Endometrial microvascular endothelial cells (primary cell): ENCODE measurements around the gene MEGF11. TPM values are rescaled to one million over a fixed set of nuclear protein-coding genes. Genes with fewer than 3 reads are reported as not detected.

Experiments
- in situ Hi-C: cut with HindIII; loops from 2 replicates; pipeline ENCODE4 v1.10.0; 2017; ENCODE audit warnings: low sequenced_read_pairs, low pct_unique_long_range_greater_than_20kb; ENCODE audit errors: inconsistent ontology term
- total RNA-seq: library from RNA; depleted of rRNA; stranded (reverse); fragments of >200 nt; gene quantifications from one replicate; pipeline ENCODE4 v1.2.3, GENCODE V29; 2015; ENCODE audit errors: inconsistent ontology term

The MEGF11 gene
- total RNA-seq, 1 donor from 2014 or later = not detected

DNA sequence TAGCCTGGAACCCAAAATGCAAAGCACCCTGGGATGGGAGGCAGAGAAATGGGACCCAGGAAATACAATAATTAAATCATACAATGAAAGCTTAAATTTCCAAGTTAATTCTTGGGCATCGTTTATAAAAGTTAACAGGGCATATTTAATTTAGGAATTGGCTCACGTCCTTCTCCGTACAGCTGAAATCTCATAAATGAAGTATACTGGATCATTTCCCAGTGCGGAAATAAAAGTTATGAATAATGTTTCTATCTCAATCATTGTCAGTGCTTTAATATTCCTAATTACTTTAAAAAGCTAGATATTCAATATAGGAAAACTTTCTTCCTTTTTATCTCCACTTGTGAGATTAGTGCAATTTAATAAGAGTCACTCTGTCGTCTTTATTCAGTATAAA is 164.0 kb downstream of the MEGF11 start:
- in situ Hi-C loops = no loop called here

DNA sequence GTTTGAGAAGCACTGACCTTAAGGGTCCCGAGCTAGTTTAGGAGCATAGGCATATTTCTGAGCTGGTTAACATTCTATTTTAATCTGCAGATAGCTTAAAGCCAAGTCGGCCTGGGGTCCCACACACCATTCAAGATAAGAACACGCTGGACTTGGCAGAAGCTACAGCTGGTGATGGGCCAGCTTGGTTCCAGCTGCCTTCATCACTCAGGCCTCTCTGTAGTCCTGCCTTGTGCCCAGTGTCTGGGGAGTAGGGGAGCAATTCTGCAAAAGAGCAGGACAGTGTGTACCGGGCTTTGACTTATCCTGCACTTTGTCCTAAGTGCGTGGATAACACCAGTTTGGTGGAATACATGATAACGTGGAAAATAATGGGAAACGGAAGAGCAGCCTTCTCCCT is 164.5 kb downstream of the MEGF11 start:
- in situ Hi-C loops = no loop called here

DNA sequence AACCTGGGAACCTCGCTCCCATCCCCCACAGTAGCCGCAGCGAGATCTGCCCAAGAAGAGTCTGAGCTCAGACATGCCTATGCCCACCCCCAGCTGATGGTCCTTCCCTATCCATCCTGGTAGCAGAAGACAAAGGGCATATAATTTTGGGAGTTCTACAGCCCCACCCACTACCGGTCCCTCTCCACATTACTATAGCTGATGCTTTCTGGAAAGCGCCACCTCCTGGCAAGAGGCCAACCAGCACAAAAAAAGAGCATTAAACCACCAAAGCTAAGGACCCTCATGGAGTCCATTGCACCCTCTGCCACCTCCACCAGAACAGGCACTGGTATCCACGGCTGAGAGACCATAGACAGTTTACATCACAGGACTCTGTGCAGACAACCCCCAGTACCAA is 168.4 kb downstream of the MEGF11 start:
- in situ Hi-C loops = no loop called here

DNA sequence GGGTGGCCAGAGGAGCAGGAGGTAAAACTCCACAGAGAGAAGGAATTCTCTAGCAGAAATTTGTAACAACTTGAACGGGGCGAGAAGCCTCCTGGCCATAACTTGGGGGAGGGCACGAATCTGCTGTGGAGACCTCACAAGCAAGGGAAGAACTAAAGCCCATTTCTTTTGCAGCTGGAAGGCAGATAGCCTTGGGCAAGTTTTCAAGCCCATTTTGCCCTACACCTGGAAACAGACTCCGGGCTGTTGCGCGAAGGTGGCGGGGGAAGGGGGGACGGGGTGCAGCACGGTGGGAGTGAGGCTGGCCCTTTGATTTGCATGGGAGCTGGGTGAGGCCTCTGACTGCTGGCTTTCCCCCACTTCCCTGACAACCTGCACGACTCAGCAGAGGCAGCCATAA is 168.8 kb downstream of the MEGF11 start:
- in situ Hi-C loops = no loop called here

DNA sequence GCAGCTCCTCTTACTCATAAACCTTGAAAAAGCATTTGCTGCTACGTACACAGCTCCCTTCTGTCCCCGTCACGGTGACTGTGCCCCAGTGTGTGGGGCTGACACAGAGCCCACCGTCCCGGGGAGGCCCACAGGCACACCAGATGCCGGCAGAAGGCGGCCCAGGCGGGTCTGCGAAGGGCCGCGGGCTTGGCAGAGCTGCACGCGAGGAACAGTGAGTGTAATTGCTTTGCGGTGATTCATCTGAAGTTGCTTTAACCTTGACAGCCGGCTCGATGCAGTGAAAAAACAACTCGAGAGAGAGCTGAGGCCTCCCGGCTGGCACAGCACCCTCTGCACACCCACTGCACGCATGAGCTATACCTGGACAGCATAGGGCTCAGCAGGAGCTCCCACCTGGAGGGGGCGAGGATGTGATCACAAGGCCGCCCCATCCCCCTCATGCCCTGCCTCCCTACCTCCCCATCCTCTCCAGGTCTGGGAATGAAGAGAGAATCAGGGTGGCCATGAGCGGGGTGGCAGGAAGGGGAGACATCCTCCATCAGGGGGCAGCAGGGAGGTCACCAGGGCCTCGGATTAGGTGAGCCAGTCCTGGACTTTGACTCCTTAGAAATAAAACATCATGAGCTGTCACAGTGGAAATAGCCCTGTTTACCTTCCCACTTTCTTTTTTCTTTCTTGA is 172.7 kb downstream of the MEGF11 start:
- in situ Hi-C loops = no loop called here

DNA sequence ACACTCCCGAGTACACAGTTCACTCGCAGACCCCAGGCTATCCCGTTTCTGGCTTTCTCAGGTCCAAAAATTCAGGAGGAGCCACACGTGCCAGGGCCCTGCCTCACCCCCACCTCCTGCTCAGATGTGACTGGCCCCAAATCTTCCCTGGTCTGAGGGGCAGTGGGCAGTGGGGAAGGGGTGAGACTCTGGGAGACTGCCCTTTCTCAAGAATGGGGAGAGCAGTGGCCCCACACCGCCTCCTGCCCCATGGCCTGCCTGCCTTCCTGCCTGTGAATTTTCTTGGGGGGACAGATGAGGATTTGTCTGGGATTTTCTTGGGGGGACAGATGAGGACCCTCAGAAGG is 174.6 kb downstream of the MEGF11 start:
- in situ Hi-C loops = no loop called here

DNA sequence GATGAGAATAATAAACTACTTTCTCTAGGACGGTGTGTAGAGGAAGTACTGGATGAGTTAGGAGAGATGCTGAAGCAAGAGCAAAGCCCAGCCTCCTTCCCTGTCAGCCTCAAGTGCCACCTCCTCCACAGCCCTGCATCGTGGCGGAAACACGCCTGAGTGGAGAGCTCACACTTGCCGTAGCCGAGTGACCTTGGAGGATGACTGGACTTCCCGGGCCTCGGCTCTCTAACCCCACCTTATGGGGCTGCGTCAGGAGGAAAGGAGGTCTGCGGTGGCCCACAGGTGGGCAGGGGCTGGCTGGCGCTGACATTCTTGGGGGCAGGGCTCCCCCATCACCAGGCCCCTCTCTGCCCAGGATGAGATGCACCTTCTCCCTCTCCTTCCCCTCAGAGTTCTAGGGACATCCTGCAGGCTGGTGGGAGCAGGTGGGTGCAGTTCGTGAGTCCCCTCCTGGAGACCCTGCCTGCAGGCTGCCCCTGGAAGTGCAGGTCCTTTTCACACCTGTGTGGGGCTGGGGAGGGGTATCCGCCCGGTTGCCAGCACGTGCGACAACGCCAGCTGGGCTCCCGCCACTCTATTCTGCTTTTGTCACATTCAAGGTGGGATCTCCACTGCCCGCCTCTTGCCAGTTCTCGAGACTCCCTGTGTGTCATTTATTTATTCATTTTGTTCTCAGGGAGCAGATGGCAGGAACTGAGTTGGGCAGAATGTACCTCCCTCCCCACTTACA is 175.2 kb downstream of the MEGF11 start:
- in situ Hi-C loops = no loop called here

DNA sequence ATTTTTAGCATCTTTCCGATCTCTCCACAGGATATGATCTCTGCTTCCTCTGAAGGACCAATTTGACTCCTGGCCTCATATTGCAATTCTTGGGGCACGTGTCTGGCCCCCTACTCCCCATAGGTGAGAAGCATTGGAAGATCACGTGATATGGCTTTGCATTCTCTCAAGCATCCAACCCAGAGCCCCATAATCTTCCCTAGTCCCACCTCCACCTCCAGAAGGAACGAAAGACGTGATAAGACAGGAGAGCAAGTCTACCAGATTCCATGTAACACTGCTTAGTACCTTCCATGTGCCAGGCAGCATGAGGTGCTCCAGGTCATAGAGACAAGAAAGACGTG is 176.3 kb downstream of the MEGF11 start:
- in situ Hi-C loops = no loop called here

DNA sequence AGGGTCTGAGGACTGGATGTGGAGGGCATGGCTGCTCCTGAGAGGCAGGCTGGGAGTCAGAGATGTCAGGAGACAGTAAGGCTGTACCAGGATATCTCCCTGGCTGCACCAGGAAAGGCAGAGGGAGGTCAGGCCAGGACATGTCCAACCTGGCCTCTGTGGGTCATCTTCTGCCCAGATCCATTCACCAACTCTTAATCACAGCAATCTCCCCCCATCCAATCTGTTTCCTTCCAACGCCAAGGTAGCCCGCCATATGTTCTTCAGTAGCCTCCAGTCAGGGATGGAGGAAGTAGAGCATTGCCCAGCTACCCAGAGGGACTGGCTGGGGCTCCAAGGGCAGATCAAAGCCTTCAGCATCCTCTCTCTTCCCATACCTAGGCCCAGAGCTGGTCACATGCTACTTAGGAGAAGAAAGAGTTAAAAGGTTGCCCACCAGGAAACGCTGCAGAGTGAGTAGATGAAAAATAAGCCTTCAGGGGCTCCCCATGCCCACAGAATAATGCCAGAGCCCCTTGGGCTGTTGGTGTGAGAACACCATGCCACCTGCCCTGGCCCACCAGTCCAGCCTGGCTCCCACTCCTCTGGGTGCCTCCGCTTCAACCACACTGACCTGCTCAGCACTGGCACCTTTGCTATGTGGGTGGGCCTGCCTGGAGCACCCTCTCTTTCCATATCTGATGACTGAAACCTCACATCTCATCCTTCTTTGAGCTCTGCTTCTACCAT is 176.8 kb downstream of the MEGF11 start:
- in situ Hi-C loops = no loop called here

DNA sequence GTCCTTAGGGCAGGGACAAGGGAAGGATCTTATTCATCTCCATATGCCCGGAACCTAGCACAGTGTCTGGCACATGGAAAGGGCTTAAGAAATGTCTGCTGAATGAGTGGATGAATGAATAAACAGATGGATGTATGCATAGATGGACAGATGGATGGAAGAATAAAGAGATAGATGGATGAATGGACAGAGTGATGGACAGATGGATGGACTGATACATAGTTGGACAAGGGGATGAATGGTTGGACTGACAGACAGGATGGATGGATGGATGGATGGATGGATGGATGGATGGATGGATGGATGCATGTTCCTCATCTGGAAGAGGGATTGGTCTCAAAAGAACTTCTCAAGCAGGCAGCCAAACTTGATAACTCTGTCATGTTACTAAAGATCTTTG is 177.6 kb downstream of the MEGF11 start:
- in situ Hi-C loops = no loop called here

DNA sequence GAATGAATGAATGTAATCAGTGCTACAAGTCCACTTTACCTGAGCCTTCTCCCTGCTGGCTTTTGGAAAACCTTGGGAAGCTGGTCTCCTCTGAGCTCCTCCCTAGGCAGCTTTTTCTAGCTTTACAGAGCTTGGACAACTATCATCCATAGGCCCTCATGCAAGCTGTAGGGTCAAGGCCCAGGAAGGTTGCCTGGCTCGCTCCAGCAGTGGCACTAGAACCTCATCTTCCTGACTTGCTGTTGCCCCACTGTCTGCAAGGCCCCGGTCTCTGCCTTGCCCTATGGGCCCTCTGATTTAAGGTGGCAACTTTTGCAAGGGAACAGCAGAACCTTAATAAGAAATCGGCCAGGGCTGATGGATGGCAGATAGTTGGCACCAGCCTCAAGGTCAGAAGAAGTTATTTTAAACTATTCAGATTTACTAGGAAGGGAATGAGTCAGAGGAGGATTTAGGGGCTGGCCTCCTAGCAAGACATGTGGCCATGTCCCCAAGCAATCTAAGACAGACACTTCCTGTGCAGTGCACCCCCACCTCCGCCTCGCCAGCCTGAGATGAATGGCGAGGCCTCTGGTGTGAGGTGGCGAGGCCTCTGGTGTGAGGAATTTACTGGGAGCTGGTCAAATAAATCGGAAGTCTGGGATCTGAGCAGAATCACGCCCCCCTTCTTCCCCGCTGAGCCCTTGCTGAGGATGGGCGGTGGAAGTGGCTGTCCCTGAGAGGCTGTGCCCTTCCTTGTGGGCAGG is 180.8 kb downstream of the MEGF11 start:
- in situ Hi-C loops = no loop called here

DNA sequence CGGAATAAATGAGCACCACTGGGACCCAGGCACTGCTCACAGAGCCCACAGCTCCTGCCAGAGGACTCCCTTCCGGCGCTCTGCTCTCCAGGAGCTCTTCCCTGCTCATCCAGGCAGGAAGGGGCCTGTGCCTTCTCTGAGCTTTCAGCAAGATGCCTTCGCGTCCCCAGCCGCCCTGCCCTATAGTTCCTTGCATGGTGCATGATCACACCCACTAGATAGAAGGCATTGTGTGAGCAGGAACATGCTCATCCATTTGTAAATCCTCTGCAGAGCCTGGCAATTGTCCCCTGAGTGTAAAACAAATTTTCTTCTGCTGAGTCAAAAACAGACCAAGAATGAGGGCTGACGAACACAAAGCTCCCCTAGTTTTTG is 181.6 kb downstream of the MEGF11 start:
- in situ Hi-C loops = no loop called here

DNA sequence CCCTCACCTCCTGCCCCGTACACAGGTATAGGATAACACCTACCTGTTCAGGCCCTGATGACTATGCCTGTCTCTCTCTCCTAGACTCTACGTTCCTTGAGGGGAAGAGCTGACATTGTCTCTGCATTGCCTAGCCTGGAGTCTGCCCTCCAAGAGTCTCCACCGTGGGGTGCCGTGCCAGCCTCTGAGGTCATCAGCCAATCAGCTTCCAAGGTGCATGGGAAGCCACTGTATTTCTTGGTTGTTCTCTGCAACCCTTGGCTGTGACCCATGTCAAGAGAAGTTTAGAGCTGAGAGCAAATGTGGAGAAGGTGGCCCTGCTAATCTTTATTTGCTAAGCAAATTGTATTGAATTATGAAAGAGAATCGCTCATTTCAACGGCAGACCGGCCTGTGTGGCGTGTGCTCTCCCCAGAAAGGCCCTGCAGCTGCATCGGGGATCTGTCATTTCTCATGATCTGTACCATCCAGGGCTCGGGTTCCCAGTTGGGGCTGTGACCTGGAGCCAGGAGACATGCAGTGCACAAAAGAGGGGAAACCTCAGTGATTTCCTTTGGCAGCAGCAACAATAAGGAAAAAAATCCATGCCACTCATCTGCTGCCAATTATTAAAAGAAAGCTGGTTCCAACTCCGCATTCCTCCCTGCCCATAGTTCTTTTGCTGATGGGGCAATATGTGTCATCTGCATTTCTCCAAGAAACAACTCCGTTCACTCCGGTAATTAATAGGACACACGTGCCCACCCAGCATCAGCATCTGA is 182.2 kb downstream of the MEGF11 start:
- in situ Hi-C loops = no loop called here

DNA sequence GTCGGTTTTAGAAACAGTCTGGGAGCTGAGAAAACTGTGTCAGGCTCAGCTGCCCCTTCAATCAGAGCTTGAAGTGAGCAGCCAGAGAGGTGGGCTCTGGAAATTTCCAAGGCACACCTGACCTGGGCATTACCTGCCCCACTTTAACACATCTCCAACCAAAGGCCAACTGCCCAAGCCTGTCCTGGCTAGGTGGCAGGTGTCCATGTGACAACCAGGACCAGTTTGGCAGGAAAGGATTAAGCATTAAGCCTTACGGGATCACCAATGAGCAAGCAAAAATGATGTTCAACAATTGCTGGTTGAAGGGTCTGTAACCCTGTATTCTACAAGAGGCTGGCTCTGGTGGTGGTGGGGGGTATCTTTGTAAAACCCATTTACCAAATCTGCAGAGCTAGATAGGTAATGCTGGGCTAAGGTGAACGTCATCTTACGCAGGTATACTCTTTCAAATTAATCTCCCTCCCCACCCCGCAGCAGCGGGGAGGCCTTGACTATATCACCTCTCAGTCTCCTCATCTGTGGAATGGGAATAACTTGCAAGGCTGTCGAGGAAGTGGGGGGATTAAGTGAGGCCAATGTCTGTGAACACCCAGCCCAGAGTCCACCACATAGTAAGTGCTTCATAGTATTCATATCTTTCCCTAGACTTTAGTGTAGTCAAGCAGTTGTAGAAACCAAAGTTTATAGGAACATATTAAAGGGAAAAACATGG is 183.2 kb downstream of the MEGF11 start:
- in situ Hi-C loops = no loop called here

DNA sequence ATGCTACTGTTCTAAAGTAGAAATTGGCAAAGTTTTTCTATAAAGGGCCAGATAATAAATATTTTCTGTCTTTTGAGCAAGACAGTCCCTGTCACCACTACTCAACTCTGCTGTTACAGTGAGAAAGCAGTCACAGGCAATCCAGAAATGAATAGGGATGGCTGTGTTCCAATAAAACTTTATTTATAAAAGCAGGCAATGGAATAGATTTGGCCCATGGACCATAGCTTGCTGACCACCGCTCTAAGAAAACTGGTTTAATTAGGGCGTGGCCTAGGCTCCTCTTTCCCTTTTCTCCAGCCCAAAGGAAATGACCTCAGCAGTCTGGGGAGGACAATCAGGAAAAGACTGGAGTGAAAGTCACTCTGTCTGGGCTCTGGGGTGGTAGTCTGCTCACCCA is 183.8 kb downstream of the MEGF11 start:
- in situ Hi-C loops = no loop called here

DNA sequence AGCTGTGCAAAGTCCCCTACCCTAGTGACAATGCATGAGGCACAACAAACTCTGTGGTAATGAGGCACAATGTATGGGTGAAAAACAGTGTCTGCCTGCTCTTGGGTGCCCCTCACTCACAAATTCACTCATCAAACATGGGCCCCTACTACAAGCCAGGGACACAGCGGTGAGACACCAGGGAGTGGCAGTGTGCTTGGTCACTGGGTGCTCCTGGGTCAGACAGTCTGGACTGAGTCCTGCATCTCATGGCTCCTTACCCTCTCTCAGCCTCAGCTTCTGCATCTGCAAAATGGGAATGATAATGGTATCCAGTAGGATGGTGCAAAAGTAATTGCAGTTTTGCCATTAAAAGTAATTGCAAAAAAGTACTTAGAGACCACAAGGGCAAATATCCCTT is 184.7 kb downstream of the MEGF11 start:
- in situ Hi-C loops = no loop called here

DNA sequence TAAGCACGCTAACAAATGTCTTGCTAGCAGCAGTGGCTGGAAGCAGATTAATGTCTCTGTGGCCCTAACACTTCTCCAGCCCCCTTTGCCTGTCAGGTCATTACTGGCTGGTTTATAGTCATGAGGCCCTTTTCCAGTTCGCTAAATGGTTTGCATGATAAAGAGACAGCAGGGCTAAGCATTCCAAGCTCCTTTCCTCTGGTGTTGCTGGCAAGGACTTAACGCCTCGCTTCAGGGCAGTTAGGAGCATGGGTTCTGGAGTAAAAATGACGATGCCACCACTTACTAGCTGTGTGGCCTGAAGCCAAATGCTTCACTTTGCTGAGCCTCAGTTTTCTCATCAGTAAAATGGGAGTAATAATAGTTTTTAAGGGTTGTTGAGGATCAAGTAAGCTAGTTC is 185.9 kb downstream of the MEGF11 start:
- in situ Hi-C loops = no loop called here

DNA sequence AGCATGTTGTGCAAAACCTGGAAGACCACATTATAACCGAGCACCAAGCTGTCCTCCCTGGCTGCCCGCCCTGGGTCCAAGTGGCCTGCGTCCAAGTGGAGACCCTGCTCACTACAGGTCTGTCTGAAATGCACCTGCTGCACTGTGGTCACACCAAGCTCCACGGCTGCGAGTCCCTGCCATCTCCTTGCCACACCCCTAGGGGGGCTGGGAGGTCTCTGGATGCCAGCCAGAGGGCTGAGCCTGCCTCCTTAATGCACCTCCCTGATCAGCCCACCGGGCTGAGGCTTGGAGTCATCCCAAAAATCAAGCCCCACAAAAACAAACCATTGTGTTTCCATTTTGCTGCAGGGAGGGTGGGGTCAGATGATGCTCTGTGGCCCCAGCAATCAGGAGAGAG is 187.1 kb downstream of the MEGF11 start:
- in situ Hi-C loops = no loop called here
